ENCODE measurements around the gene ELOVL7.

The ELOVL7 gene

GRCh38 chr5:60710362-60710761 is 133.7 kb downstream of the ELOVL7 start:
- DNase-seq: no peak

GRCh38 chr5:60705144-60705543 is 138.9 kb downstream of the ELOVL7 start:
- no peak for DNase-seq

GRCh38 chr5:60703944-60704343 is 140.1 kb downstream of the ELOVL7 start:
- no peak for DNase-seq

Measured in CD4-positive, alpha-beta T cell treated with Interleukin-4 for 1 hour (primary cell).